Hepatic stellate cell (primary cell): Measurements from ENCODE around the gene PTPN6.
A peak's percentile ranks its signal among the peaks of the same experiment; 100 is the strongest.
"Not testable (repeated sequence)": the region's sequence is repeated elsewhere in the genome, so short reads cannot be mapped to it uniquely, and the experiment has no call there.

Experiments
- DNase-seq: peaks from one replicate; pipeline ENCODE4 v3.0.0; 2011; ENCODE audit warnings: low spot score

Gene PTPN6

GRCh38 chr12:6950811-6951540 lies at the start of gene PTPN6:
PTPN6 (plus strand) TSS chr12:6951356; CDS start chr12:6951513, 157 bp downstream.
- DNase-seq: no peak

GRCh38 chr12:6902448-6902847 lies 48.7 kb upstream of the PTPN6 start:
- DNase-seq: no peak

- DNase-seq: no peak
These were observed 47.4 kb upstream of the PTPN6 start for GRCh38 chr12:6903722-6904121.

GRCh38 chr12:6904280-6905276 lies 46.6 kb upstream of the PTPN6 start, which contains the start of gene LRRC23:
LRRC23 (plus strand) TSS chr12:6904822; CDS start chr12:6905634, 812 bp downstream.
- DNase-seq: peak; percentile 91

GRCh38 chr12:6905414-6906040 lies 45.6 kb upstream of the PTPN6 start:
- no peak for DNase-seq

- DNase-seq: not testable (repeated sequence)
These were observed 43.0 kb upstream of the PTPN6 start for GRCh38 chr12:6908141-6908540.

- no peak for DNase-seq
These were observed 41.6 kb upstream of the PTPN6 start for GRCh38 chr12:6909421-6910145.

GRCh38 chr12:6912164-6912935 lies 38.8 kb upstream of the PTPN6 start:
- no peak for DNase-seq

- DNase-seq: peak; percentile 85
These were observed 36.8 kb upstream of the PTPN6 start, which contains the start of gene ENO2 for GRCh38 chr12:6914246-6914946. ENO2 (plus strand) TSS chr12:6914580; CDS start chr12:6915833, 1,253 bp downstream.

GRCh38 chr12:6914947-6915788 lies 36.0 kb upstream of the PTPN6 start:
- DNase-seq: no peak

GRCh38 chr12:6915789-6916285 lies 35.3 kb upstream of the PTPN6 start:
- DNase-seq: no peak

- no peak for DNase-seq
These were observed 34.5 kb upstream of the PTPN6 start for GRCh38 chr12:6916426-6917200.

- no peak for DNase-seq
These were observed 33.5 kb upstream of the PTPN6 start for GRCh38 chr12:6917491-6918231.

- no peak for DNase-seq
These were observed 31.6 kb upstream of the PTPN6 start for GRCh38 chr12:6919588-6919987.

- DNase-seq: no peak
These were observed 29.6 kb upstream of the PTPN6 start for GRCh38 chr12:6921539-6921938.

GRCh38 chr12:6921996-6922946 lies 28.9 kb upstream of the PTPN6 start:
- no peak for DNase-seq
